HG03439 (cell line): ENCODE data around the gene SEC14L3.

Experiments
- ATAC-seq: cut with Tn5 transposase; IDR thresholded peaks from one replicate; pipeline ENCODE4 v1.9.1; 2021; ENCODE audit warnings: mild to moderate bottlenecking, moderate library complexity; ENCODE audit not compliant: unreplicated experiment

SEC14L3 gene

GRCh38 chr22:30471616-30472318, at the start of gene SEC14L3:
Gene SEC14L3, minus strand, starts transcription at chr22:30472017. Its CDS starts 59 bp downstream, at chr22:30471958.
- ATAC-seq, result no peak

- ATAC-seq, result no peak
Measured at GRCh38 chr22:30519842-30520425, 48.1 kb upstream of the SEC14L3 start.

GRCh38 chr22:30516731-30517130, 44.9 kb upstream of the SEC14L3 start:
- ATAC-seq, result no peak

GRCh38 chr22:30516273-30516672, 44.5 kb upstream of the SEC14L3 start:
- ATAC-seq, result no peak

- ATAC-seq, result no peak
Measured at GRCh38 chr22:30514252-30514651, 42.4 kb upstream of the SEC14L3 start.

GRCh38 chr22:30513462-30513861, 41.6 kb upstream of the SEC14L3 start:
- ATAC-seq, result no peak

- no peak for ATAC-seq
Measured at GRCh38 chr22:30511911-30512310, 40.1 kb upstream of the SEC14L3 start.

GRCh38 chr22:30511109-30511508, 39.3 kb upstream of the SEC14L3 start:
- no peak for ATAC-seq

- no peak for ATAC-seq
Measured at GRCh38 chr22:30508216-30508615, 36.4 kb upstream of the SEC14L3 start.

- ATAC-seq, result no peak
Measured at GRCh38 chr22:30507670-30508069, 35.9 kb upstream of the SEC14L3 start.

GRCh38 chr22:30506507-30506968, 34.7 kb upstream of the SEC14L3 start:
- ATAC-seq, result no peak

- no peak for ATAC-seq
Measured at GRCh38 chr22:30503551-30503950, 31.7 kb upstream of the SEC14L3 start.

GRCh38 chr22:30502911-30503310, 31.1 kb upstream of the SEC14L3 start:
- ATAC-seq, result no peak

- ATAC-seq, result no peak
Measured at GRCh38 chr22:30502153-30502552, 30.3 kb upstream of the SEC14L3 start.

- ATAC-seq, result no peak
Measured at GRCh38 chr22:30500628-30501027, 28.8 kb upstream of the SEC14L3 start.

GRCh38 chr22:30497466-30498150, 25.8 kb upstream of the SEC14L3 start:
- no peak for ATAC-seq

GRCh38 chr22:30495041-30495784, 23.4 kb upstream of the SEC14L3 start:
- ATAC-seq, result no peak

GRCh38 chr22:30492144-30492543, 20.3 kb upstream of the SEC14L3 start:
- ATAC-seq, result no peak

- no peak for ATAC-seq
Measured at GRCh38 chr22:30491381-30491780, 19.6 kb upstream of the SEC14L3 start.

GRCh38 chr22:30490399-30490798, 18.6 kb upstream of the SEC14L3 start:
- no peak for ATAC-seq

- no peak for ATAC-seq
Measured at GRCh38 chr22:30488121-30488520, 16.3 kb upstream of the SEC14L3 start.
